ENCODE data around the gene MTHFS.
"Not testable (repeated sequence)": the region's sequence is repeated elsewhere in the genome, so short reads cannot be mapped to it uniquely, and the experiment has no call there.

Gene MTHFS

GRCh38 chr15:79896634-79897379, at the start of gene MTHFS:
TSS of gene MTHFS (minus strand) at chr15:79897014. CDS start at chr15:79896988, 26 bp downstream.
- in situ Hi-C loops (cut with MboI; ENCODE audit: low sequenced_read_pairs, unreplicated experiment): loop anchor here (25.0 kb wide), 1 partner anchor 265 kb away; the partner anchor contains the start of gene FAH
- peak; percentile 33 for TF ChIP-seq CTCF (IDR thresholded peaks at IDR 0.05; ENCODE audit: borderline replicate concordance, control extremely low read depth, extremely low read depth, insufficient read depth, missing control alignments)
- peak; percentile 87 for DNase-seq (ENCODE audit: low spot score)

GRCh38 chr15:79944622-79945021, 47.8 kb upstream of the MTHFS start:
- TF ChIP-seq CTCF (IDR thresholded peaks at IDR 0.05; ENCODE audit: borderline replicate concordance, control extremely low read depth, extremely low read depth, insufficient read depth, missing control alignments): no peak
- DNase-seq (ENCODE audit: low spot score): no peak
- in situ Hi-C loops (cut with MboI; ENCODE audit: low sequenced_read_pairs, unreplicated experiment): no loop called here

- in situ Hi-C loops (cut with MboI; ENCODE audit: low sequenced_read_pairs, unreplicated experiment): no loop called here
- peak; percentile 51 for DNase-seq (ENCODE audit: low spot score)
- TF ChIP-seq CTCF (IDR thresholded peaks at IDR 0.05; ENCODE audit: borderline replicate concordance, control extremely low read depth, extremely low read depth, insufficient read depth, missing control alignments): no peak
These were observed 47.0 kb upstream of the MTHFS start for GRCh38 chr15:79943820-79944219.

GRCh38 chr15:79942741-79943481, 46.1 kb upstream of the MTHFS start:
- no peak for TF ChIP-seq CTCF (IDR thresholded peaks at IDR 0.05; ENCODE audit: borderline replicate concordance, control extremely low read depth, extremely low read depth, insufficient read depth, missing control alignments)
- DNase-seq (ENCODE audit: low spot score): no peak
- in situ Hi-C loops (cut with MboI; ENCODE audit: low sequenced_read_pairs, unreplicated experiment): no loop called here

GRCh38 chr15:79939399-79939798, 42.6 kb upstream of the MTHFS start:
- no peak for DNase-seq (ENCODE audit: low spot score)
- TF ChIP-seq CTCF (IDR thresholded peaks at IDR 0.05; ENCODE audit: borderline replicate concordance, control extremely low read depth, extremely low read depth, insufficient read depth, missing control alignments): no peak
- in situ Hi-C loops (cut with MboI; ENCODE audit: low sequenced_read_pairs, unreplicated experiment): no loop called here

DNA sequence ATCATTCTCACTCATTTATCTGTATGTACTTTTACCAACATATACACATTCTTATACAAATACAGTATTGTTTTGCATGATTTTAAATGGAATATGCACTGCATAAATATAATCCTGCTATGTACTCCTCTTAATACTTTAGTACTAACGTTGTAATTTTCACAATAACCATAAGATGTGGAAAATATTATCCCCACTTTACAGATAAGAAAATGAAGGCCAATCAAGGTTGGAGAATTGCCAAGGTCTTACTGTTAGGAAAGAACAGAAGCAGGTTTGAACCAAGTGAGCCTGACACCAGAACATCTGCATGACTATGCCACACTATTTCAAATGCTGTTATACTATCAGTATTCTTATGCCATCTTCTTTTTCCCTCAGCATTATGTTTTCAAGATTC, 41.3 kb upstream of the MTHFS start:
- no peak for TF ChIP-seq CTCF (IDR thresholded peaks at IDR 0.05; ENCODE audit: borderline replicate concordance, control extremely low read depth, extremely low read depth, insufficient read depth, missing control alignments)
- DNase-seq (ENCODE audit: low spot score): no peak

DNA sequence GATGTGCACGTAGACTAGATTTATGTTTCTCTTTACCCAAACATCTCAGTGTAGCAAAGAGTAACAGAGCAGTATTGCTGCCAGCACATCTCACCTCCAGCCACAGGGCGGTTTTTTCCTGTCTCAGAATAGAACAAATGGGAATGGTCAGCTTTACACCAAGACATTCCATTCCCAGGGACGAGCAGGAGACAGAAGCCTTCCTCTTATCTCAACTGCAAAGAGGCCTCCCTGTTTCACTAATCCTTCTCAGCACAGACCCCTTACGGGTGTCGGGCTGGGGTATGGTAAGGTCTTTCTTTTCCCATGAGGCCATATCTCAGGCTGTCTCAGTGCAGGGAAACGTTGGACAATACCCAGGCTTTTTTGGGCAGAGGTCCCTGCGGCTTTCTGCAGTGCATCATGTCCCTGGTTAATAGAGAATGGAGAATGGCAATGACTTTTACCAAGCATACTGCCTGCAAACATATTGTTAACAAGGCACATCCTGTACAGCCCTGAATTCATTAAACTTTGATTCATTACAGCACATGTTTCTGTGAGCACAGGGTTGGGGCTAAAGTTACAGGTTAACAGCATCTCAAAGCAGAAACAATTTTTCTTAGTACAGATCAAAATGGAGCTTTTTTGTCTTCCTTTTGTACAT, 38.9 kb upstream of the MTHFS start:
- in situ Hi-C loops (cut with MboI; ENCODE audit: low sequenced_read_pairs, unreplicated experiment); DNase-seq (ENCODE audit: low spot score): not testable (repeated sequence)

More for the DNA sequence above, 41.3 kb upstream of the MTHFS start:
- in situ Hi-C loops (cut with MboI; ENCODE audit: low sequenced_read_pairs, unreplicated experiment): no loop called here
